Suprapubic skin (tissue), 4 donors: ENCODE data around the gene DLGAP4. TPM values are rescaled to one million over a fixed set of nuclear protein-coding genes. Genes with fewer than 3 reads are reported as not detected.

Experiments used
- DNase-seq, 2 donors: peaks; one replicate each; pipeline ENCODE4 v3.0.0-alpha.2; 2019; ENCODE audit warnings: low spot score in 2 of 2
- H3K27ac ChIP-seq: fragments of 200-600 bp; sonication (generic); one replicate; pipeline ENCODE4 v1.5.1; 2019
- H3K27me3 ChIP-seq: fragments of 200-600 bp; sonication (generic); one replicate; pipeline ENCODE4 v1.5.1; 2019
- H3K36me3 ChIP-seq: fragments of 200-600 bp; sonication (generic); one replicate; pipeline ENCODE4 v1.5.1; 2019
- H3K4me1 ChIP-seq: fragments of 200-600 bp; sonication (generic); one replicate; pipeline ENCODE4 v1.5.1; 2019
- H3K4me3 ChIP-seq: fragments of 200-600 bp; sonication (generic); one replicate; pipeline ENCODE4 v1.5.1; 2019; ENCODE audit warnings: mild to moderate bottlenecking
- H3K9me3 ChIP-seq: fragments of 200-600 bp; sonication (generic); one replicate; pipeline ENCODE4 v1.5.1; 2019
- CTCF ChIP-seq, 2 donors: fragments of 200-600 bp in 1 of 2; fragments of 450-650 bp in 1 of 2; sonication (generic) in 1 of 2; IDR thresholded peaks; one replicate each; pipeline ENCODE4 v1.5.1; 2016 to 2019; ENCODE audit warnings: antibody characterized with exemption in 2 of 2, mild to moderate bottlenecking in 1 of 2, moderate library complexity in 1 of 2
- EP300 ChIP-seq: sonication (generic); formaldehyde crosslinking; IDR thresholded peaks from one replicate; pipeline ENCODE4 v1.6.1; 2017; ENCODE audit warnings: antibody characterized with exemption
- POLR2A ChIP-seq, 2 donors: fragments of 450-650 bp; IDR thresholded peaks; one replicate each; pipeline ENCODE4 v1.6.1; 2017; ENCODE audit warnings: antibody characterized with exemption in 2 of 2, mild to moderate bottlenecking in 2 of 2, moderate library complexity in 2 of 2
- POLR2AphosphoS5 ChIP-seq, 3 donors: sonication (generic); formaldehyde crosslinking; IDR thresholded peaks; one replicate each; pipeline ENCODE4 v1.6.1; 2017; ENCODE audit warnings: antibody characterized with exemption in 3 of 3
- WGBS: methylation state at CpG from one replicate; pipeline ENCODE4 v1.1.5; 2018; 5-methylcytosine and 5-hydroxymethylcytosine counted together
- total RNA-seq, 4 donors: library from RNA; depleted of rRNA; stranded (reverse); fragments of >200 nt; gene quantifications; one replicate each; pipeline ENCODE4 v1.1.0, GENCODE V29; 2016

The DLGAP4 gene
- total RNA-seq, 4 donors from 2014 or later: 69.5 to 120 (median 96.8) TPM

GRCh38 chr20:36279362-36279761 is 26.8 kb upstream of the DLGAP4 start:
- no peak overlapping the region for H3K27ac ChIP-seq
- no peaks in the 10 kb centered on the region for H3K36me3 ChIP-seq
- peaks cover 30% of the 10 kb centered on the region for H3K27me3 ChIP-seq
- WGBS: 72% methylated on average over 5 of the region's 5 CpGs
- TF ChIP-seq POLR2AphosphoS5 (IDR thresholded peaks at IDR 0.05) (no peak), POLR2A (IDR thresholded peaks at IDR 0.05) (no peak), EP300 (no peak), CTCF (IDR thresholded peaks at IDR 0.05) (no peak)
- no peaks in the 10 kb centered on the region for H3K9me3 ChIP-seq
- no peak for DNase-seq
- H3K4me1 ChIP-seq: no peaks in the 10 kb centered on the region
- no peak overlapping the region for H3K4me3 ChIP-seq

- no peak for DNase-seq
- H3K27me3 ChIP-seq: peaks cover 27% of the 10 kb centered on the region
- 69% methylated on average over 6 of the region's 6 CpGs for WGBS
Observed at GRCh38 chr20:36279776-36280175, 26.4 kb upstream of the DLGAP4 start.

GRCh38 chr20:36281785-36282380 is 24.3 kb upstream of the DLGAP4 start:
- no peak for TF ChIP-seq EP300
- Histone ChIP-seq H3K27ac (no peak overlapping the region), H3K4me3 (no peak overlapping the region), H3K27me3 (peaks cover 34% of the 10 kb centered on the region), H3K4me1 (no peaks in the 10 kb centered on the region), H3K36me3 (no peaks in the 10 kb centered on the region), H3K9me3 (no peaks in the 10 kb centered on the region)
- no peak for DNase-seq
- 79% methylated on average over 10 of the region's 10 CpGs for WGBS

More at GRCh38 chr20:36279776-36280175, 26.4 kb upstream of the DLGAP4 start:
- no peak overlapping the region for H3K27ac ChIP-seq
- no peaks in the 10 kb centered on the region for H3K4me1 ChIP-seq
- H3K9me3 ChIP-seq: no peaks in the 10 kb centered on the region
- no peaks in the 10 kb centered on the region for H3K36me3 ChIP-seq
- TF ChIP-seq EP300: no peak
- TF ChIP-seq POLR2AphosphoS5 (IDR thresholded peaks at IDR 0.05): no peak
- no peak for TF ChIP-seq CTCF (IDR thresholded peaks at IDR 0.05)
- TF ChIP-seq POLR2A (IDR thresholded peaks at IDR 0.05): no peak
- no peak overlapping the region for H3K4me3 ChIP-seq

GRCh38 chr20:36284751-36285150 is 21.4 kb upstream of the DLGAP4 start:
- no peak for DNase-seq
- H3K4me3 ChIP-seq: no peak overlapping the region
- WGBS: 98% methylated on average over 5 of the region's 5 CpGs
- H3K27ac ChIP-seq: no peak overlapping the region
- peaks cover 17% of the 10 kb centered on the region for H3K27me3 ChIP-seq
- H3K9me3 ChIP-seq: no peaks in the 10 kb centered on the region
- TF ChIP-seq POLR2A (IDR thresholded peaks at IDR 0.05) (no peak), EP300 (no peak), CTCF (IDR thresholded peaks at IDR 0.05) (no peak), POLR2AphosphoS5 (IDR thresholded peaks at IDR 0.05) (no peak)
- no peaks in the 10 kb centered on the region for H3K4me1 ChIP-seq
- H3K36me3 ChIP-seq: no peaks in the 10 kb centered on the region

GRCh38 chr20:36285746-36286447 is 20.2 kb upstream of the DLGAP4 start:
- H3K4me3 ChIP-seq: no peak overlapping the region
- peaks cover 13% of the 10 kb centered on the region for H3K27me3 ChIP-seq
- no peaks in the 10 kb centered on the region for H3K9me3 ChIP-seq
- no peak overlapping the region for H3K27ac ChIP-seq
- WGBS: 75% methylated on average over 9 of the region's 11 CpGs
- no peaks in the 10 kb centered on the region for H3K36me3 ChIP-seq
- no peaks in the 10 kb centered on the region for H3K4me1 ChIP-seq
- DNase-seq: no peak
- TF ChIP-seq EP300 (no peak), POLR2A (IDR thresholded peaks at IDR 0.05) (no peak), CTCF (IDR thresholded peaks at IDR 0.05) (no peak), POLR2AphosphoS5 (IDR thresholded peaks at IDR 0.05) (no peak)
